ENCODE data around the gene UBA3.

Gene UBA3

DNA sequence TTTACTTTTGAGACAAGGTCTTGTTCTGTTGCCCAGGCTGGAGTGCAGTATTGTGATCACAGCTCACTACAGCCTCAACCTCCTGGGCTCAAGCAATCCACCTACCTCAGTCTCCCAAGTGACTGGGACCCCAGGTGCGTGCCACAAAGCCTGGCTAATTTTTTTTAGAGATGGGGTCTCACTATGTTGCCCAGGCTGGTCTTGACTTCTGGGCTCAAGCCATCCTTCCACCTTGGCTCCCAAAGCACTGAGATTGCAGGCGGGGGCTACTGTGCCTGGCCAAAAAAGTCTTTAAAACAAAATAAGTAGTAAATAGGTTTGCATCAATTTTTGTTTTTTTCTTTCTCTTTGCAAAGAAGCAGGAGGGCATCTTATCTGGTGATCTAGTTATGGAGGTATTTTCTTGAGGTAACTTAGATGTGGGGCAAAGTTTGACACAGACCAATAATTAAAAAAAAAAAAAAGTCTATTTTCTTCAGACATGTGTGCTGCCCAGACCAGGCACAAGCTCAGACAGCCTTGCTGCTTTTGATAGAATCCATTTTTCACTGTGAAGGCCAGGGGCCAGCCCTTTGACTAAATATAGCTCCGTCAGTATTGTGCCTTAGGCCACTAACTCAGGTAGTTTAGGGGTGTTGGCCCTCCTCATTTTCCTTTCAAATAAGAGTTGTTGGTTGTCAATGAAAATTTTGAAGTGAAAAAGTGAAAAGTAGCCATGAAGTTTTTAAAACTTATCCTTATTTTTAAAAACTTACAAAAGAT, 7.0 kb upstream of the UBA3 start:
- H4K8ac ChIP-seq (ENCODE audit: low read length) = no peak overlapping the region
- peak overlapping the region in 1 of 2 experiments; percentile 6 for H2BK12ac ChIP-seq (ENCODE audit: low read length in 2 of 2)
- H3K14ac ChIP-seq (ENCODE audit: low read length in 2 of 2) = no peak overlapping the region
- DNase-seq = no peak
- peak overlapping the region in 1 of 2 experiments; percentile 51 for H3K18ac ChIP-seq (ENCODE audit: low read depth in 1 of 2, low read length in 2 of 2)
- no peaks in the 10 kb centered on the region for H3K9me3 ChIP-seq (ENCODE audit: control insufficient read depth, low read length)
- no peak overlapping the region for H3K4ac ChIP-seq (ENCODE audit: low read depth in 1 of 2, low read length in 2 of 2)
- WGBS = 87% methylated on average over 3 of the region's 3 CpGs
- no peak overlapping the region for H2AFZ ChIP-seq (ENCODE audit: low read depth, low read length)
- H3K27me3 ChIP-seq (ENCODE audit: control insufficient read depth in 1 of 2, insufficient read depth in 1 of 2, low read length in 2 of 2) = no peaks in the 10 kb centered on the region
- H3K4me2 ChIP-seq (ENCODE audit: low read length, poor library complexity, severe bottlenecking) = peak overlapping the region; percentile 68
- no peak overlapping the region for H2BK5ac ChIP-seq (ENCODE audit: low read depth, low read length, poor library complexity, severe bottlenecking)
- H2BK15ac ChIP-seq (ENCODE audit: low read depth, poor library complexity, severe bottlenecking) = no peak overlapping the region
- peak overlapping the region; percentile 65 for H2AK5ac ChIP-seq (ENCODE audit: low read length, severe bottlenecking)
- H3K36me3 ChIP-seq (ENCODE audit: control insufficient read depth in 1 of 2, insufficient read depth in 2 of 2, low read depth in 1 of 2, low read length in 2 of 2) = peaks cover 0 to 33% of the 10 kb centered on the region in 2 experiments
- H3K4me3 ChIP-seq (ENCODE audit: insufficient read depth in 1 of 2, low read depth in 1 of 2, low read length in 2 of 2) = peak overlapping the region in 1 of 2 experiments; percentile 94
- H2BK120ac ChIP-seq (ENCODE audit: low read depth, low read length) = no peak overlapping the region
- H3K79me1 ChIP-seq (replicated peaks; ENCODE audit: low read length, poor library complexity, severe bottlenecking) = no peaks in the 10 kb centered on the region
- H4K91ac ChIP-seq (ENCODE audit: low read length) = no peak overlapping the region
- H3K27ac ChIP-seq (ENCODE audit: low read length, poor library complexity, severe bottlenecking) = peak overlapping the region; percentile 90
- H3K4me1 ChIP-seq (ENCODE audit: control insufficient read depth, insufficient read depth, low read depth, low read length) = peaks cover 21% of the 10 kb centered on the region
- H3K23ac ChIP-seq (ENCODE audit: low read length in 2 of 2) = no peak overlapping the region
- H3K9ac ChIP-seq (ENCODE audit: low read length) = peak overlapping the region; percentile 96

GRCh38 chr3:69085833-69086722, 5.9 kb upstream of the UBA3 start:
- Histone ChIP-seq H3K27ac (ENCODE audit: low read length, poor library complexity, severe bottlenecking) (peak overlapping the region; percentile 90), H3K79me1 (replicated peaks; ENCODE audit: low read length, poor library complexity, severe bottlenecking) (peaks cover 4% of the 10 kb centered on the region), H2BK15ac (ENCODE audit: low read depth, poor library complexity, severe bottlenecking) (no peak overlapping the region), H3K4me3 (ENCODE audit: insufficient read depth in 1 of 2, low read depth in 1 of 2, low read length in 2 of 2) (peak overlapping the region; percentile 77 to 94), H3K23ac (ENCODE audit: low read length in 2 of 2) (peak overlapping the region in 1 of 2 experiments; percentile 57), H3K36me3 (ENCODE audit: control insufficient read depth in 1 of 2, insufficient read depth in 2 of 2, low read depth in 1 of 2, low read length in 2 of 2) (peaks cover 0 to 22% of the 10 kb centered on the region in 2 experiments), H2AK5ac (ENCODE audit: low read length, severe bottlenecking) (peak overlapping the region; percentile 35), H3K9me3 (ENCODE audit: control insufficient read depth, low read length) (no peaks in the 10 kb centered on the region), H2BK120ac (ENCODE audit: low read depth, low read length) (no peak overlapping the region), H3K18ac (ENCODE audit: low read depth in 1 of 2, low read length in 2 of 2) (peak overlapping the region; percentile 16 to 92), H3K4me1 (ENCODE audit: control insufficient read depth, insufficient read depth, low read depth, low read length) (peaks cover 20% of the 10 kb centered on the region), H4K8ac (ENCODE audit: low read length) (peak overlapping the region; percentile 25), H3K9ac (ENCODE audit: low read length) (peak overlapping the region; percentile 96), H2BK12ac (ENCODE audit: low read length in 2 of 2) (peak overlapping the region in 1 of 2 experiments; percentile 40), H2AFZ (ENCODE audit: low read depth, low read length) (no peak overlapping the region), H3K14ac (ENCODE audit: low read length in 2 of 2) (peak overlapping the region in 1 of 2 experiments; percentile 19), H3K4me2 (ENCODE audit: low read length, poor library complexity, severe bottlenecking) (peak overlapping the region; percentile 80), H2BK5ac (ENCODE audit: low read depth, low read length, poor library complexity, severe bottlenecking) (peak overlapping the region; percentile 34), H4K91ac (ENCODE audit: low read length) (no peak overlapping the region), H3K27me3 (ENCODE audit: control insufficient read depth in 1 of 2, insufficient read depth in 1 of 2, low read length in 2 of 2) (no peaks in the 10 kb centered on the region), H3K4ac (ENCODE audit: low read depth in 1 of 2, low read length in 2 of 2) (peak overlapping the region; percentile 51 to 88)
- DNase-seq = peak; percentile 88
- WGBS = 24% methylated on average over 6 of the region's 8 CpGs

DNA sequence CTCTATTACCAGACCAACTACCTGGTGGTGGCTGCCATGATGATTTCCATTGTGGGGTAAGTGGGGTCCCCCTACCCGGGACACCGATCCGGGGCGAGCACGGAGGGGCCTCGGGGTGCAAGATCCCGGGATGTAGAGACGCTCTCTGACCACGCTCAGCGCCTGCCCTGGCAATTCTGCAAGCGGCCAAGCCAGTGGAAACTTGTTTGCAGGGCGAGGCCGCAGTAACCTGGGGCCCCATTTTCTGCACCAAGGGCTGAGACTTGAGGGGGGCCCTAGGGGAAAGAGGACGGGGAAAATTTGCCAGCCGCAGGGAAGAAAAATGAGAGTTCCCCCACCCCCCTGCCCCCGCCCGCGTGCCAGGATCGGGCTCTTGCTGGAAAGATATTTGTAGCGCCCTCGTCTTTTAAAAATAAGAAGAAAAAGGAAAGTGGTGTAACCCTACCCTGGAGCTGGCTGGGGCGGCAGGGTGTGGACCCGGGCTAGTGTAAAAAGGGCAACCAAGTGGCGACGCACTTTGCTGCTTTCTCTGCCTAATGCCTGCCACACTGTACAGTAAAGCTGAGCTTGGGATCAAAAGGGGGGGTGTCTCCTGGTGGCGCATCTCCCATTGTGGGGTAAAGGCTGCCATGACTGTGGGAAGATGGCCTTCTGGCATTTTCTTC, 5.1 kb upstream of the UBA3 start:
- H3K23ac ChIP-seq (ENCODE audit: low read length in 2 of 2) = peak overlapping the region in 1 of 2 experiments; percentile 57

More for the DNA sequence above, 5.1 kb upstream of the UBA3 start:
- Histone ChIP-seq H3K27me3 (ENCODE audit: control insufficient read depth in 1 of 2, insufficient read depth in 1 of 2, low read length in 2 of 2) (no peaks in the 10 kb centered on the region), H2BK120ac (ENCODE audit: low read depth, low read length) (peak overlapping the region; percentile 67), H4K91ac (ENCODE audit: low read length) (peak overlapping the region; percentile 72), H3K9me3 (ENCODE audit: control insufficient read depth, low read length) (no peaks in the 10 kb centered on the region), H3K4me1 (ENCODE audit: control insufficient read depth, insufficient read depth, low read depth, low read length) (peaks cover 16% of the 10 kb centered on the region), H2BK5ac (ENCODE audit: low read depth, low read length, poor library complexity, severe bottlenecking) (peak overlapping the region; percentile 85), H3K9ac (ENCODE audit: low read length) (peak overlapping the region; percentile 96), H2BK15ac (ENCODE audit: low read depth, poor library complexity, severe bottlenecking) (peak overlapping the region; percentile 82), H3K79me1 (replicated peaks; ENCODE audit: low read length, poor library complexity, severe bottlenecking) (peaks cover 4% of the 10 kb centered on the region), H3K36me3 (ENCODE audit: control insufficient read depth in 1 of 2, insufficient read depth in 2 of 2, low read depth in 1 of 2, low read length in 2 of 2) (peaks cover 0 to 14% of the 10 kb centered on the region in 2 experiments), H2AFZ (ENCODE audit: low read depth, low read length) (peak overlapping the region; percentile 84), H3K27ac (ENCODE audit: low read length, poor library complexity, severe bottlenecking) (peak overlapping the region; percentile 90), H3K4ac (ENCODE audit: low read depth in 1 of 2, low read length in 2 of 2) (peak overlapping the region; percentile 90 to 98), H2BK12ac (ENCODE audit: low read length in 2 of 2) (peak overlapping the region in 1 of 2 experiments; percentile 83), H4K8ac (ENCODE audit: low read length) (peak overlapping the region; percentile 79), H3K4me3 (ENCODE audit: insufficient read depth in 1 of 2, low read depth in 1 of 2, low read length in 2 of 2) (peak overlapping the region; percentile 77 to 94), H3K4me2 (ENCODE audit: low read length, poor library complexity, severe bottlenecking) (peak overlapping the region; percentile 80), H3K18ac (ENCODE audit: low read depth in 1 of 2, low read length in 2 of 2) (peak overlapping the region; percentile 59 to 95), H3K14ac (ENCODE audit: low read length in 2 of 2) (peak overlapping the region in 1 of 2 experiments; percentile 92), H2AK5ac (ENCODE audit: low read length, severe bottlenecking) (peak overlapping the region; percentile 59)
- under 1% methylated on average over 26 of the region's 26 CpGs for WGBS
- peak; percentile 54 for DNase-seq
